IPS DF 19.7 (cell line): ENCODE measurements around the gene NRXN2.
"Not testable (repeated sequence)": the region's sequence is repeated elsewhere in the genome, so short reads cannot be mapped to it uniquely, and the experiment has no call there.

Experiments used
- DNase-seq: peaks from one replicate; pipeline ENCODE4 v3.0.0-alpha.2; 2013; ENCODE audit warnings: low read depth, low spot score

The NRXN2 gene

DNA sequence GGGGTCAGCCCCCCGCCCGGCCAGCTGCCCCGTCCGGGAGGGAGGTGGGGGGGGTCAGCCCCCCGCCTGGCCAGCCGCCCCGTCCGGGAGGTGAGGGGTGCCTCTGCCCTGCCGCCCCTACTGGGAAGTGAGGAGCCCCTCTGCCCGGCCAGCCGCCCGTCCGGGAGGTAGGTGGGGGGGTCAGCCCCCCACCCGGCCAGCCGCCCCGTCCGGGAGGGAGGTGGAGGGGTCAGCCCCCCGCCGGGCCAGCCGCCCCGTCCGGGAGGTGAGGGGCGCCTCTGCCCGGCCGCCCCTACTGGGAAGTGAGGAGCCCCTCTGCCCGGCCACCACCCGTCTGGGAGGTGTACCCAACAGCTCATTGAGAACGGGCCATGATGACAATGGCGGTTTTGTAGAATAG is 21.0 kb downstream of the NRXN2 start:
- DNase-seq, result not testable (repeated sequence)

DNA sequence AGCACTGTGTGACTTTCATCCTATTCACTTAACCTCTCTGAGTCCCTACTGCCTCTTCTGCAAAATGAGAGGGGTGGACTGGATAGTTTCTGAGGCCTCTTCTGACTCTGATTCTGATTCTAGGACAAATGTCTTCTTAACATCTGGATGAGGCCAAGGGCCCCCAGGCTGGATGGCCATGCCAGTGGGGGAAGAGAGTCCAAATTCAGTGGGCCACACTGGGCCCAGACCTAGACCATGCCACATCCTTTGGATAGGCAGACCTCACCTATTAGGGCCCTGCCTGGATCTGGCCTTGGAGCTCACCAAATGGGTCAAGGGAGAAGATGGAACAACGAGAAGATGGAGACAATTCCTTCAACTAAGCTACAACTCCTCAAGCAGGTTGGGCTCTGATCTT is 24.6 kb downstream of the NRXN2 start:
- no peak for DNase-seq

DNA sequence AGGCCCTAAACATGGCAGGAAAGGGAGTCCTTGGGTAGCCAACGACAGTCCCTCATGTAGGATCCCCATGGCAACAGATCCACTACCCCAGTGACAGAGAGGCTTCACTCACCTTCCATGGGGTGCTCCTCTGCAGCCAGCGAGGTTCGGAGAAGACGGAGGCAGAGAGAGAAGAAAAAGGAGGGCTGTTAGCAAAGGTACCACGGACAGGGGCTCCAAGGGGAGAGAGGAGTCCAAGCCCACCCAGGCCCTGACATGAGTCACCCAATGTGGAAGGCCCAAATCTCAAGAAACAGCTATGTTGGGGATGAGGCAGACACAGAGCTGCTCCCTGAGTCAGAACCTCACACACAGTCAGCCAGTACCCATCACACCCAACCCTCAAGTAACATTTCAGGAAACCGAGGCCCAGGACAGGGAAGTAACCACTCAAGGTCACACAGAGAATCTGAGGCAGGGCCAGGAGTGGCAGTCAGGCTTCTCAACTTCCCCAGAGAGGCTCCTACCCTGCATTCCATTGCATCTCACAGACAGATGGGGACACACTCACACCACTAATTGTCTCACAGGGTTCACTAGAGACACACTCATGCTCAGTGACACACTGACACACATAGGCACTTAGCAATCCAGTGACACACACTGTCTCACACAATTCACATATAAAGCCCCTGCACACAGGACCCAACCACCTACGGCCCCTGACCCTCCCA is 25.2 kb downstream of the NRXN2 start:
- DNase-seq, result no peak

DNA sequence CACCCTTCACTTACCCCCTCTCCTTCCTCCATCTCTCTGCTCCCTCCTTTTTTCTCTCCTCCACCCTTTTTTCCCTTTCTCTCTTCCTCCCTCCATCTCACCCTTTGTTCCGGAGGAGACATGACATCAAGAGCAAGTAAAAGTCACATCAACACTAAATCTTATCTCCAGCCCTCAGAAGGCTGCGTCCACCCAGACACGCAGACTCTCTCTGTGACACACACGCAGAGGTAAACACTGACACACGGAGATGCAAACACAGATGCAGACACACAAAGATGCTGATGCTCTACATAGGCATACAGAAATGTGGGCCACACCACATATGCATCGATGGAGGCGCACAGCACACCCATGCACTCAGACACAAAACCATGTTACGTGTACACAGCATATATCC is 27.0 kb downstream of the NRXN2 start:
- no peak for DNase-seq

DNA sequence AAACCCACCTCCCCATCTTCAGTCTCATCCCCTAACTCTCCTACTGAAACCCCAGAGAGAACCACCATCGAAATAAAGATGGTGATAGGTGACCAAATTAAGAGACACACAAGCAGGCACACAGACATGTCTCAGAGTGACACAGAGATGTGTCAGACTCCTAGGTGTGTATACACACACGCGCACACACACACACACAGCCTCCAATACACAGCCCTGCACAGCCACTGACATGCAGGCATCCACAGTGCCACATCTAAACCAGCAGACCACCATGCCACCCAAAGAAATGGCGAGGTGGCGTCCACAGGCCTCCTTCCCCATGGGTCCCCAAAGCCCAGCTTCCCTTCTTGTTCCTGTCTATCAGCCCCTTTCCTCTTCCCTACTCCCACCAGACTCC is 27.4 kb downstream of the NRXN2 start:
- no peak for DNase-seq

DNA sequence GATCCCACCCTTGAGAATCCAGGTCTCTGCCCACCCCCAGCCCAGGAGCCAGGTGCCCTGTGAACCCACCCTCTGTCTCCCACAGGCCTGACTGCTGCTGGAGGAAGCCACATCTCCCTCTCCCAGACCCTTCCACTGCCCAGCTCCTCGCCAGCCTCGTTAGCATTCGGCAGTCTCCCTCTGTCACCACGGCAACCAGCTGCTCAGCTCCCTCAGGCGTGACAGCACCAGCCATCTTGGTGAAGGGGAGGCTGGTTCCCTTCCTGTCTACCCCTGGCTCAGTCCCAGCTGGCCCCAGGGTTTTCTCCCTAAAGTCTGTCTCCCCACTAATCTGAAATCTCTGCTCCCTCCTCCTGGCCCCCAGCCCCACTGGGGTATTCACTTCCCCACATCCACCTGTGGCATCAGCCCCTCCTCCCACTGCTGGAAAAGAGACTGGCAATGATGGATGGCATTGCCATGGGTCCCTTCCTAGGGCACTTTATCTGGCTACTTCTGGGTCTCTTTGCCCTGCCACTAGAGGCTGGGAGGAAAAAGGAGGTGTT is 28.1 kb downstream of the NRXN2 start:
- no peak for DNase-seq

DNA sequence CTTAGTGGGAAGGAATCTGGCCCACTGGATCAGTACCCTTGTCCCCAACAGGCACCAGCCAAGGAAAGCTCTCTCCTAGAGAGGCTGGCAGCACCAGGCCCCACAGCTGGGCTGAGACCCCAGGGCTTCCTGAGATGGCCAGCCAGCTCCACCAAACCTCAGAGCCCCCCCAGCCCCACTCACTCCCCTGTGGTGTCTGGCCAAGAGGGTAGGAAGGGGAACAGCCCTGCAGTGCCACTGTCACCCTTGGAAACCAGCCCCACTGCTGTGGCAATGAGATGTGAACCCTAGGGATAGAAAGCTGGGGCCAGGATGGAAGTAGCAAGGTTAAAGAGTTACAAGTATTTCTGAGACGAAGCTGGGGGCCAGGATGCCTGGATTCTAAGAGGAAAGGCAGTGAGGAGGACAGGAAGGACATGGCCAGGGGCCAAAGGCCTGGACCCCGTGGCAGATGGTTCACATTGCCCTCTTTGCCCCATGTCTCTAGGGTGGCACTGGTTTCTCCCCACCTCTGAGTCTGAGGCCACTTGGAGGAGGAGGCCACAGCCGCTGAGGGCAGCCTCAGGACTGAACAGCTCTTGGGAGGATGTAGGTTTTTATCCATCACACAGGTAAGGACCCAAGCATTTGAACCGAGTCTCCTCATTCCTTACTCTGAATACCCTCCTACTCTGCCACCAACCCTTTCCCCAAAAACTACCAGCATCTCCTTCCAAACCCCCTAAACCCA is 28.8 kb downstream of the NRXN2 start:
- no peak for DNase-seq

DNA sequence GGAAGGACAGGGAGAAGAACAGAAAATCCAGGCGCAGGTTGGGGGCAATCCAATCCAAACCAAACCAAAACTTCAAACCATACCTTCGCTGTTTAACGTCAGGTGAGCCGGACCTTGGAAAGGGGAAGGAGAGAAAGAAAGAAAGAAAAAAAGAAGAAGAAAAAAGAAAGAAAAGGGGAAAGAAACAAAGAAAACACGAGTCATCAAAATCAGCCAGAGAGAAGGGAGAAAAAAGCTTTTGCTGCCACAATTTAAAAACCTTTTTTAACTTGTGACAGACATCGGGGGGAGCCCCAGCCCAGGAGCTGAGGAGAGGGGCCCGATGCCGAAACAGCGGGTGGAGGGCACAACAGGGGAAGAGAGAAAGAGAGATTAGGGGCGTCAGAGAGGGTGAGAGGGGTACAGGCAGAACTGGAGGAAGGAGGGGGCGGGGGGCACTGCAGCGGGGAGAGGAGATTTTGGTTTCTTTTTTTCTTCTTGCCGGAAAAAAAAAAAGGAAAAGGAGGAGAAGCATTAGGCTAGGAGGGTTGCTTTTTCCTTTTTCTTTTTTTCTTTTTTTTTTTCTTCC is 30.1 kb downstream of the NRXN2 start:
- DNase-seq, result no peak

DNA sequence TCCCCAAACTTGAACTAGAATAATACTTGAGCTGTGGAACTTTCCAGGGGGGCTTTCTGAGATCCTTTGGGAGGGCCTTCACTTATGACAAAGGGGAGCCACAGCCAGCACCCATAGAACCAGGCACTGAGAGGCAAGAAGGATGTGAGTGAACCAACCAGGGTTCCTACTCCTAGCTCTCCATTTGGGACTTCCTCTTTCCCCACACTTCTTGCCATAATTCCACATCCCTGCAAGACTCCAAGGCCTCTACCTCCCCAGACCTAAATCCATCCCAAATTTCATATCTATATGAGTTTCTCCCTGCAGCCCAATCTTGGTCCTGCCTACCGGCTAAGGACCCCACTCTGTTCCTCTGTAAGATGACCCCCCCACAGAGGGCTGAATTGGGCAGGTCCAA is 31.5 kb downstream of the NRXN2 start:
- DNase-seq, result no peak

DNA sequence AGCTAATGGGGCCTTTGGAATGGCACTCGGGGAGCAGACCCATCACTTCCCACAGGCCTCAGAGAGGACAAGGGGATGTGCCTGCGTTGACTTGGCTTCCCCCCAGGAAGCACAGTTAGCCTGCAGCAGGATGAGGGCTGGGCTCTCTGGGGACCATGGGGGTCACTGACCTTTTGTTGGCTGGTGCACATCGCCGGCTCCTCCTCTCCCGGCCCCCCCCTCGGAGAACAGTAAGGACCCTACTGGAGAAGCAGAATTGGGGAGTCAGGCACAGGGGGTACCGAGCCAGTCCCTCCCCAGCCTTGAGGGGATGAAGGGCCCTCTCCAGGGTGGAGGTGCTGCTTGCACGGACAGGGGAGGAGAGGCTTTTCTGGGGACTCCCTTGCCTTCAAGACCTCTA is 32.8 kb downstream of the NRXN2 start:
- DNase-seq, result no peak

DNA sequence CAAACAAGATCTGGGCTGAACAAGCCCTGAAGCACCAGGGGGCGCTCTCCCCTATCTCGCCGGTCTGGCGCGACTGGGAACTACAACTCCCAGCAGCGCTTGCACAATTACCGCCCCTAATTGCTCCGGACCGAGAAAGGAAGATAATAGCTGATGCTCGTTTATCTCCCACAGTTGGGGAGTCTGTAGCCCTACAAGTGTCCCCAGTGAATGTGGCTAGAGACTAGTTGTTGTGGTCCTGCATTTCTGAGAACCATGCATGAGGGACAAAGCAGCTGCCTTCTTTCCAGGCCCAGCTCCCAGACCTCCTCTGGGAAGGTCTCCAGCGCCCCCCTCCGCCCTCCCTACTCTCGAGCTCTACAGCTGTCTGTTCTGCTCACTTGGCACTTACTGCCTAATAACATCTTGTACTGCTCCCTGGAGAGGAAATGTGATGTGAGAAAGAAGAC is 34.4 kb downstream of the NRXN2 start:
- DNase-seq, result peak; percentile 73

DNA sequence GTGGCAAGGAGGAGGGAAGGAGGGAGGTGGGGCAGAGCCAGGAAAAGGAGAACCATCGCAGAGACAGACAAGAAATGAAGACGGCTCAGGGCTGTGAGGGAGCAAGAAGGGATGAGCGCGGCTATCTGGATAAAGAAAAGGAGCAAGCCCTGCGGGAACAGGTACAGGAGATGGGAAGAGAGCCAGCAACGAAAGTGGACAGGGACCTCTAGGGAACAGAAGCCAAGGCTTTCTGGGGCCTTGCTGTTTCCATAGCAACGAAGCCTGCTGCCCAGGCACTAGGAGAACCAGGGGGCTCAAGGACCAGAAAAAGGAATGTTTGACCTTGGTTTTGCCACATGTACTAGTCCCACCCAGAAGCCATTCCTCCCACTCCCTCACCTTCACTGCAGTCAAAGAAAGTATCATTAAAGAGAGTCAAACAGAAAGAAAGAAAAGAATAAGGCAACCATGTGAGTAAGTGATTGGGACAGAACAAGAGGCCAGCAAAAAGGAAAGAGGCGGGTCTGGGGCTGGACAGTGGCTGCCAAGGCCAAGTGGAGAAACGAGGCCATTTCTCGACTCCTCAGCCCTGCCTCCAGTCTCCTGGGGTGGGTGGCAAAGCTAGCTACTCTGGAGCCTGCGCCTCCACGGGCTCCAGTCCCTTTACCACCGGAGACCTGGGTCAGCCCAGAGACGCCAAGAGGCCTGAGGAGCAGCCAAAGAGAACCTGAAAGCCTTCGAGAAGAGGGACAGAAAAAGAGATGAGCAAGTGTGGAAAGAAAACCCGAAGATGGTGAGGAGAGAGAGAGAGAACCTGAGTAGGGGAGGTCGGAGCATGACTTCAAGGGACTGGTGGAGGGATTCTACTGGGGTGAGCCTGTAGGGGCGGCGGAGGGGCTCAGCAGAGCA is 35.1 kb downstream of the NRXN2 start:
- DNase-seq, result no peak

DNA sequence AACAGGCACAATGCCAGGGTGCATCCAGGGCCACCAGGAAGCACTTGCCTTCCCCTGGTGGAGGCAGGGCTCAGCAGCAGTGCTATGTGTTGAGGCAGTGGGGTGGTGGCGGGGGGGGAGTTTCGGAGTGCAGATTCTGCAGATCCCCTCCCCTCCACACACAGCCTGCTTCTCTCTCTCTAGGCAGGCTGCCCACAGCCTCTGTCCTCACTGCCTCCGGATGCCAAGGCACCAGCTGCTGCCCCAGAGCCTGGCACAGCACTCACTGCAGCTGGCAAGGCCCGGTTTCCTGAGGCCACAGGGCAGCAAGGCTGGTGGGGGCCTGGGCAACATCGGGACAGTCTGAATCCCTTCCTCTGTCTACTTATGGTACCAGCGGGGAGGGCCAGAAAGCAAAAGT is 35.8 kb downstream of the NRXN2 start:
- no peak for DNase-seq

DNA sequence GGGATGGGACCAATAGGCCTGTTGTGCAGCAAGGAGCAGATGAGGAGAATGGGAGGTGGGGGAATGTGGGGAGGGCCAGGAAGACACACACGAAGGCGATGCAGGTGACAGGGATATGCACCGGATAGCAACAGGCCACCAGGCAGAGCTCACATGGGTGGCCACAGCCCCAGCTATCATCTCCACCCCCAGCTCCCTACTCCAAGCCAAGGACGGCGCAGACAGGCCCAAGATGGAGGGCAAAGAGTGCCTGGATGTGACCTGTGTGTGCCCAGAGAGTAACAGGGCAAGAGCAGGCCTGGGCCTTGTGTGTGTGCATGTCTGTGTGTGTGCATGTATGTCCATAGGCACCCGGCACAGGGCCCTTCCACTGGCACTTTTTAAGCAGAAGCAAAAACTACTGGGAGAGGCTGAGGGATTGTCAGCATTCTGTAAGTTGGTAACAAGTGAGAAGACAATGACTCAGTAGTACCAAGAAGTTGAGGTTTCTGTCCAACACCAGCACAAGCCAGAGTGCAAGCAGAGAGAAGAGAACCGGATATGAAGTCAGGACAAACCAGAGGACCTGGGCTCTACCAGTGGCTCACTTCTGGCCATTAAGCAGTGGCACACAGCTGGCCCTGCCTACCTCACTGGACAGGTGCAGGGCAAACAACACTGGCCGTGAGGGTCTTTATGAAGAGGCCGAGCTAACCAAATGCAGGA is 36.4 kb downstream of the NRXN2 start:
- no peak for DNase-seq

DNA sequence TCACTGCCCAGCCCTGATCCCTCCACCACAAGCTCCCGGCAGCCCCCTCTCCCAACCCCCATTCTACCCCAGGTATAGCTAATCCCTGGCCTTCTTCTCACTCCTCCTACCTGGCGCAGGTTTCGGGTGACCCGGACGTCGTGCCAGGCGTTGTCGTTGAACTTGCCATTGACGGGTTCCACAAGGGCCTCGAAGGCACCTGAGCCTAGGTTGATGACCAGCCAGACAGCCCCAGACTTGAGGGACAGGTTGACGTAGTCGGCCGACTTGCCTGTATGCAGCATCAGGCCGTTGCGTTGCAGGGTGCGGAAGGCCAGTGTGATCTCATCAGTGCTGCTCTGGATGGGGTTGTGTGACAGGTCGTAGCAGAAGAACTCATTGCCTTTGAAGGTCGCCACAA is 37.5 kb downstream of the NRXN2 start:
- no peak for DNase-seq

DNA sequence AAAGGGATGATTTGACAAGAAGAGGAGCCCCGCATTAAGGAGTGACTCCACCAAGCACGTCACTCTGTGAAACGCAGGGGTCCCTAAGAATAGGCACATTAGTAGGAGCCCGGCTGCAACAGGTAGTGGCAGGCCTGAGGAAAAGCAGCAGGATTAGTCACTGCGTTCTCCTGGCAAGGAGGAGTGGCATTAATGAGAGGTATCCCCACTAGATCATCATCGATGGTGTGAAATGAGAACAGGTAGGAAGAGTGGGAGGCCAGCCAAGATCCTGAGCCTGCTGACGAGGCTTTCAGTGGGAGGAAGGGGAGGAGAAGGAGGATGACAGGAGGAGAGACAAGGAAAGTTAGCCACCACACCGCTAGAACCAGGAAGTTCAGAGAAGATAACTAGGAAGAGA is 38.6 kb downstream of the NRXN2 start:
- no peak for DNase-seq

DNA sequence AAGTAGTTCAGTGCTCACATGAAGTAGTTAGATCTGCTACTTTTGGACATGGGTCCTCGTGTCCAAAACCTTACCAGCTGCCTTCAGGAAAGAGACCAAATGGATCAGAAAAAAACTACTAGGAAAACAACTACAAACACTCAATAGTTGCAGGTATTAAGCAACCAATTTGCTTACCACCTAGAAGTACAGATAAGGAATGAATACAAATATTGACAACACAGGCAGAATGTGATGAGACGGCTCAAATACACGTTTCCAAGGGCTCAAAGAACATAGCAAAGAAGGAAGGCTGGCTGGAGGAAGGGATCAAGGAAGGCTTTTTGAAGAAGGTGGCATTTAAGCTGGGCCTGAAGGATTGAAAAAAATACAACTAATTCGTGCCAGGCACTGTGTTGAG is 41.8 kb downstream of the NRXN2 start:
- no peak for DNase-seq

DNA sequence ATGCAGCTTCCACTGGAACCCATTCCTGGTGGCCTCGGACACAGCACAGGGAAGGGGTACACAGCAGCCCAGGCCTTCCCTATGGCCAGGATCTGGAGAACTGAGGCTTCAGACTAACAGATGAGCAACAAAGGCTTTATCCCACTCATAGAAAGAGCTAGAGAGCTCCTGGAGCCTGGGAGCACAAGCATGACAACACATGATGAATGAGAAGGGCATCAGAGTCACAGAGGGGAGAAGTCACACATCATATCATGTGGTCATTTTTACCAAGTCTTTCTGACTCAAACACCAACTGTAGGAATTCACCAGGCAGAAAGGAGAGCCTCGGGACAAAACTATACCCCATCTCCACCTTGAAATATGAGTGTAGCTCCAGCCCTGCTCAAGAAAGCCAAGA is 43.2 kb downstream of the NRXN2 start:
- no peak for DNase-seq

DNA sequence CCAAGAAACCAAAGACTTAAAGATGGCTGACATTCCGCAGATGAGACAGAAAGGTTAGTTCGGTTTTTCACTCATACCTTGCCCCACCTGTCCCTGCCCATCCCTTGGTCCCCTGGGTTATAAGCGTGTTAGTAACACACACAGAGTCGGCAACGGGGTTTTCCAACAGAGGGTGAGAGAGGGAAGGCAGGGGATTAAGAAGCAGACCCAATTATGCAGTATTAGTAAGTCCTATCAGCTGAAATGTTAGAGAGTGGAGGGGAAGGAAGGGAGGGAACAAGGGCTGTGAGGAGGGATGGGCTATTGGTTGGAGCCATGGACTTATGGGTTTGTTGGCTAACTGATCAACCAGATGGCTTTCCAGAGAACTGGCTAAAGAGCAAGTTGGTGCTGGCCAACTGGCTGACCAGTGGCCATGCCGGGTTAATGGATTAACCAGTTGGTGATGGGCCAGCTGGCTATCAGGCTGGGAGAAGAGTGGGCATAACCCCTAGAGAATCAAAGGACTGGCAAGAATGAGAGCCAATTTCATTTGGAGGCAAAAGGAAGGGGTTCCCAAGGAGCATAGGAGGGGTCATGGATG is 45.5 kb downstream of the NRXN2 start:
- no peak for DNase-seq

DNA sequence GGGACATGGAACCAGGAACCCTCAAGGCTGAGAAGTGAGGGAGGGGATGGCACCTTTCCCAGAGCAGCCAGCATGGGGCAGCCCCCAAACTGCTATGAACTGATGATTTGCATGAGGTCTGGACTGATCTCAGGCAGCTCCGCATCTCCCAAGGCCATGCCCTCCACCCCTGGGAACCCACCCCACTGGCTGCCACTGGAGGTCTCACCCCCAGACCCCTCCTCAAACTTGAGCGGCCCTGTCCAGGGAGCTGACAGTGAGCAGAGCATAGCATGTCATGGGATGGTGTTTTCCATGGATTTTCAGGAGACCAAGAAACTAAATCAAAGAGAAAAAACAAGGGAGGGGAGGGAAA is 46.8 kb downstream of the NRXN2 start:
- no peak for DNase-seq
